AG09319 (cell line): ENCODE measurements around the gene FYB2.

Experiments used
- DNase-seq: peaks from one replicate; pipeline ENCODE4 v3.0.0-alpha.2; 2010; ENCODE audit warnings: low read depth; ENCODE audit errors: extremely low read depth
- CTCF ChIP-seq: IDR thresholded peaks from 2 replicates; pipeline ENCODE4 v1.5.1; 2011; ENCODE audit warnings: low read depth, mild to moderate bottlenecking, inconsistent platforms, low read length, moderate library complexity

Gene FYB2

DNA sequence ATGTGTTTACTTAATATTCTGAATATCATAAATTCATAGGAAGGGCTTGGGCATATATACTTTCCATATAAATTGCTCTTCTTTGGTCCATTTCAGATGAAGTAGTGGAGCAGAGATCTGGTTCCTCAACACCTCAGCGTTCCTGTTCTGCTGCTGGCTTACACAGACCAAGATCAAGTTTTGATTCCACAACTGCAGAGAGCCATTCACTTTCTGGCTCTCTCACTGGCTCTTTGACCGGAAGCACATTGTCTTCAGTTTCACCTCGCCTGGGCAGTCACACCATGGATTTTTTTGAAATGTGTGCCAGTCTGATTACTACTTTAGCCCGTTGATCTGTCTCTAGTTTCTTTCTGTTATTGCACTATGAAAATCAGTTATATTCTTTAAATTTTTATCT, 111.8 kb downstream of the FYB2 start:
- DNase-seq: no peak
- TF ChIP-seq CTCF: no peak

- DNase-seq: no peak
- TF ChIP-seq CTCF: no peak
Measured at GRCh38 chr1:56703747-56704146, 115.5 kb downstream of the FYB2 start.

DNA sequence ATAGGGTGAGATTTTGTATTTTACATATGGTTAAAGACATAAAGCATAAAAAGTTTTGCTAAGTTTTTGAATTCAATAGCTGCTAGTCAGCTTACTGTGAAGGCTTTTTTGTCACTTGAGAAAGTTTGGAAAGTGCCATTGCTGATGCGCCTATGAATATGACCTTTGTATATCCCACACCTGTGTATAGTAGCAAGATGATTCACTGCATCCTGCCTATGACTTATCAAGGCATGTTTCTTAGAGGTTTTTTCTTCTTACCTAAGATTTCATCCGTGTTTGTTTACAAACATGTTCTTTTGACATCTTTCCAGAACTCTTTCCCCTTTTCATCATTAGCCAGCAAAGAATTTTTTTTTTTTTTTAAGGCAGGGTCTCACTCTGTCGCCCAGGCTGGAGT, 122.5 kb downstream of the FYB2 start:
- no peak for DNase-seq
- no peak for TF ChIP-seq CTCF

GRCh38 chr1:56688522-56689026, 130.6 kb downstream of the FYB2 start:
- no peak for TF ChIP-seq CTCF
- no peak for DNase-seq

DNA sequence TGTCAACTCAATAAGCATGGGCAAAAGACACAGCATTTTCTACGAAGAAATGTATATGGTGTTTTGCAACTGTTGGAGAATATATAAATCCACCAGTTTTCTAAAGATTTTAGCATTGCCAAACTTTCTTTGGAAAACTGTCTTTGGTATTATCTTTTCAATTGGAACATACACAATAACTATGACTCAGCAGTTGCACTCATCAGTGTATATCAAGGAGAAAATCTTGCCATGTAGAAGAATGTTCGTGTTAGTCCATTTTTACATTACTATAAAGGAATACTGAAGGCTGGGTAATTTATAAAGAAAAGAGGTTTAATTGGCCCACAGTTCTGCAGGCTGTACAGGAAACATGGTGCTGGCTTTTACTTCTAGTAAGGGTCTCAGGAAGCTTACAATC, 133.0 kb downstream of the FYB2 start:
- TF ChIP-seq CTCF: no peak
- no peak for DNase-seq

DNA sequence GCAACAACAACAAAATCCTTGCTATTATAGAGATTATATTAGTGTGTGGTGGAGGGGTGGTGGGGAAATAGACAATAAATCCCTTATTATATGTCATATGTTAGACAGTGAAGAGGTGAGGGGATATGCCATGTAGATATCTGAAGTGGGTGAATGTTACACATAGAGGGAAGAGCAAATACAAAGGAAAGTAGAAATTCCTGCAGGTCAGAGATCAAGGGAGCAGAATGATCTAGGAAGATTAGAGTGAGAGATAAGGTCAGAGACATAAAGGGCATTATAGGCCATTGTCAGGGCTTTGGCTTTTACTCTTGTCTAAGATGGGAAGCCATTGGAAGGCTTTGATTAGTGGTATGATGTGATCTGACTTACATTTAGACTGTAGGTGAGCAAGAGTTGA, 135.6 kb downstream of the FYB2 start:
- no peak for DNase-seq
- TF ChIP-seq CTCF: no peak

- DNase-seq: peak; percentile 29
- TF ChIP-seq CTCF: no peak
Measured at GRCh38 chr1:56676571-56677035, 142.6 kb downstream of the FYB2 start.
